HG02852 (cell line): Measurements from ENCODE around the gene CAMK1D.

Experiments used
- ATAC-seq: cut with Tn5 transposase; IDR thresholded peaks from one replicate; pipeline ENCODE4 v1.9.1; 2021; ENCODE audit warnings: mild to moderate bottlenecking, moderate library complexity; ENCODE audit not compliant: unreplicated experiment

CAMK1D gene

DNA sequence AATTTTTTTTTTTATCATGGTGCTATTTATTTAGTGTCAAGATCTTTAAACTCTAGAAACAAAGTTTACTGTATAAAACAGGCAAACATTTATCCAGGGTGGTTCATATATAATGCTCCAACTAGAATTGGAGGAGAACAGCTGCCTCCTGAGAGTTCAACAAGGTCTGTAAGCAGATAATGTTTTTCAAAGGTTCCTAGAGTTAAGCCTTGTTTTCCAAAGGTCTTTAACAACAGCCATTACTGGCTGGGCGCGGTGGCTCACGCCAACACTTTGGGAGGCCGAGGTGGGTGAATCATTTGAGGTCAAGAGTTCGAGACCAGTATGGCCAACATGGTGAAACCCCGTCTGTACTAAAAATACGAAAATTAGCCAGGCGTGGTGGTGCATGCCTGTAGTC, 335.4 kb downstream of the CAMK1D start:
- ATAC-seq, result no peak

- ATAC-seq, result no peak
These were observed 336.1 kb downstream of the CAMK1D start for GRCh38 chr10:12685261-12686058.

- no peak for ATAC-seq
These were observed 338.6 kb downstream of the CAMK1D start for GRCh38 chr10:12687996-12688395.

- no peak for ATAC-seq
These were observed 340.5 kb downstream of the CAMK1D start for GRCh38 chr10:12689893-12690292.

- ATAC-seq, result no peak
These were observed 341.3 kb downstream of the CAMK1D start for GRCh38 chr10:12690525-12691126.

- ATAC-seq, result no peak
These were observed 342.2 kb downstream of the CAMK1D start for GRCh38 chr10:12691596-12691995.

- no peak for ATAC-seq
These were observed 348.4 kb downstream of the CAMK1D start for GRCh38 chr10:12697764-12698163.

GRCh38 chr10:12699258-12699700, 349.9 kb downstream of the CAMK1D start:
- no peak for ATAC-seq

DNA sequence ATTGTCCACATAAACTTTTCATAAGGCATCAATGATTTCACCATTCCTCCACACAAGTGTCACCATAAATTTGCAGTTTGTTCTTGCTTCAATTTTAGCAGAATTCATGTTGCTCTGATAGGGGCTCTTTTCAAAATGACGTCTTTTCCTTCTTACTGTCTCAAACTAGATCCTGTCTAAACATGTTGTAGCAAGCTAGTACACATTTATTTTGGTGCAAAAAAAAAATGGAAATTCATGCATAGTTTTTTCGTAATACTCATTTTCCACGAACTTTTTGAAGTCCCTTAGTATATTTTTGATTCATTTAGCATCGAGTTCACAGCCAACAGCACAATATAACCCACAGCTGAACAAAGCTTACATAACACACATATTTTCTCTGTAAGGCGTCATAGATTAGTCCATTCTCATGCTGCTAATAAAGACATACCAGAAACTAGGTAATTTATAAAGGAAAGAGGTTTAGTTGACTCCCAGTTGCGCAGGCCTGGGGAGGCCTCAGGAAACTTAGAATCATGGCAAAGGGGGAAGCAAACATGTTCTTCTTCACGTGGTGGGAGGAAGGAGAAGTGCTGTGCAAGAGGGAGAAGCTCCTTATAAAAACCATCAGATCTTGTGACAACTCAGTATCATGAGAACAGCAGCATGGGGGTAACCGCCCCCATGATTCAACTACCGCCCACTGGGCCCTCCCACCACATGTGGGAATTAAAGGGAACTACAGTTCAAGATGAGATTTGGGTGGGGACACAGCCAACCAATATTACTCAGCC, 350.6 kb downstream of the CAMK1D start:
- no peak for ATAC-seq

DNA sequence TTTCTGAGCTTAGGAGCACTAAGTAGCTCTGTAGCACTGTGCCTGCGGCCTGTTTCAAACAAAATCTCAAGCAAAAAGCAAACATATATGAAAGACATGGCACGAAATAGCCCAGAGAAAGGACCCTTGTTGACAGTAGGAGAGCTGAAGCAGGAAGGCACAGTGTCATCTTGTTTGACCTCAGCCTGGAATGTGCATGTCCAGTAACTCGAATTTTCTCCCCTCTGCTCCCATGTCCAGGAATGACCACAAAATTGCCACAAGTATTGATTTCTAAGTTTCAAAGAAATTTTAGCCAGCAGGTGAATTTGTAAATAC, 351.2 kb downstream of the CAMK1D start:
- ATAC-seq, result no peak

- no peak for ATAC-seq
These were observed 352.3 kb downstream of the CAMK1D start for GRCh38 chr10:12701696-12702095.

- no peak for ATAC-seq
These were observed 352.9 kb downstream of the CAMK1D start for GRCh38 chr10:12702215-12702770.

- no peak for ATAC-seq
These were observed 353.8 kb downstream of the CAMK1D start for GRCh38 chr10:12703126-12703525.

DNA sequence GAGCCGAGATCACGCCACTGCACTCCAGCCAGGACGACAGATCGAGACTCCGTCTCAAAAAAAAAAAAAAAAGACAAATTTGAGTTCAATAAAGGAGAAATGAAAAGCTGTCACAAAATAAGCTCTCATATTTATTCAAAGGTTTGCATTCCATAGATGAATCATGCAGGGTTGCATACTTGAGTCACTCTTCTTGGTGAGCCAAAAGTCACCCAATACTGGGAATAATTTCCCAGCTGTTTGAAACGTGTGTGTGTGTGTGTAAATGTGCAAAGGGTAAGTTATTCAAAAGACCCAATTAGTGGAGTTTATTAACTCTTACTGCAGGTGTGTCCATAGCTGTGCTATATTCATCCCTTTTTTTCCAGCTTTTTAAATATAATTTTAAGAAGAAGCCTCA, 354.5 kb downstream of the CAMK1D start:
- ATAC-seq, result no peak

GRCh38 chr10:12704488-12704887, 355.1 kb downstream of the CAMK1D start:
- ATAC-seq, result no peak

DNA sequence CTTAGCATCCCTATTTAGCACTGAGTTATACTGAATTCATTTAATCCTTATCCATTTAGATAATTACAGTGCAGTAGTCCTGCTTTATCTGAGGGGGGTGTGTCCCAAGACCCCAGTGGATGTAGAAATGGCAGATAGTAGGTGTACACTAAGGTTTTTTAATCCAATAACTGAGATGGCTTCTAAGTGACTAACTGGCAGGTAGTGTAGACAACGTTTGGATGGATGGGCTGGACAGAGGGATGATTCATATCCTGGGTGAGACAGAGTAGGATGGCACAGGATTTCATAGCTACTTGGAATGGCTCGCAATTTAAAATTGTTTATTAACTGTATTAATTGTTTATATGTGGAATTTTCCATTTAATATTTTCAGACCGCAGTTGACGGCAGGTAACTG, 356.6 kb downstream of the CAMK1D start:
- no peak for ATAC-seq

DNA sequence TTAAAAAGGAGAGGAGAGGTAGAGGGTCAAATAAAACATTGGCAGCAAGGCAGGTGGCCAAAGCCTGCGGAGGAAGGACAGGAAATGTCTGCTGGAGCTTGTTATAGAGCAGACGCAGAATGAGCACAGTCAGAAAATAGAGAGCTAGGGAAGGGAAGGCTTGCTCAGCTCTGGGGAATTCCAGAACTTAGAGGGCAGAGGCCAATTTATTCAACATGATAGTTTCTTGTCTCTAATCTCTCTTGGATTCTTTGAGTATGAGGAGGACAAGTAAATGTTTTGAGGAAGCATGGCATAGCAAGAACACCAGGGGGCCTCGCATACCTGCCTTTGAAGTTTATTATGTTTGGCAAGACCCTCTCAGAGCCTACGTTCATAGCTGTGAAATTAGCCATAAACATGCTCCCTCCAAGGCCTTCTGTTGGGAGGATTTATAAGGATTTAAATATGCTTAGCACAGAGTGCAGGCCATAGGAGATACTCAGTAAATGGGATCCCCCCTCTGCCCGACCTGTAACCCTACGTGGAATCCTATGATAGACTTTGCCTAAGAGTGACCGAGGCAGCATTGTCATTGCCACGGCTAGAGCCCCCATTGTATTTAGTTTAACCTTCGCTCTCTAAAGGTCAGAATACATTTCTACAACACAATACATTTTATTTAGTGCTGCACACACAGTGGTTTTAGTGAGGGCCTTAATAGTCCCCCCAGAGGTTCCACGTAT, 358.3 kb downstream of the CAMK1D start:
- ATAC-seq, result no peak

DNA sequence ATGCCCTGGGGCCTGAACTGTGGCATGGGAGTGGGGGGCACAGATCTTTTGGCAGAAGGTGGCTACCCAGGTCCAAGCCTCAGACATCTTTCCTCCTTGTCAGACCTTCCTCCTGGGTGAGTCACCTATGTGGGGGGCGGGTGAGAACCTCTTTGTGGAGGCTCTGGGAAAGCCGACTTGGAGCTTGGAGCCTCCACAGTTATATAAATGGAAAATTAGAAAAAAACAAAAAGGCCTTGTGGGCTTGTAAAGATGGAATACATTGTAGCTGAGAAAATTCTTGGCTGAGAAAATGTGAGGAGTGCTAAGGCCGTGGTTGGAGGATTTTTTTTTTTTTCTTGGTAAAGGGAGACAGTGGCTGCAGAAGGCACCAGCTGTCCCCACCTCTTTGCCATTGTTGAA, 359.7 kb downstream of the CAMK1D start:
- no peak for ATAC-seq

DNA sequence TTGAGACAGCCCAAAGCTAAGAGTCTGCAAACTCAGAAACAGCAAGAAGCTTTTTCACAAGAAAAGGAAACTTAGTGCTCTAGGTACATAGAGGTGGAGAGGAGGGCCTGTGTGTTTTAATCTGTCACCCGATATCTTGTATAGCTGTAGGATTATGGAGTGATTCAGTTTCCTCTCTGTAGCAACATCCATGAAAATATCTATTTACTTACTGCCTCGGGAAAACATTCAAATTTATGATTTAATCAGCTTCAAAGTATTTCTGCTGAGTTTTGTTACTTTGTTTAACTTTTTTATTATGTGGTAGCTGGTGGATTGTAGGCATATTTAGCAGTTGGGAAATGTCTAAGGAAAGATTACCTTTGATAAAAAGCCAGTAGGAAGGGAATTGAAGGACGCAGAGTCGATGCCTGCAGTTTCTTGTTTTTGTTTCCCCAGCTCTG, 360.2 kb downstream of the CAMK1D start:
- no peak for ATAC-seq

DNA sequence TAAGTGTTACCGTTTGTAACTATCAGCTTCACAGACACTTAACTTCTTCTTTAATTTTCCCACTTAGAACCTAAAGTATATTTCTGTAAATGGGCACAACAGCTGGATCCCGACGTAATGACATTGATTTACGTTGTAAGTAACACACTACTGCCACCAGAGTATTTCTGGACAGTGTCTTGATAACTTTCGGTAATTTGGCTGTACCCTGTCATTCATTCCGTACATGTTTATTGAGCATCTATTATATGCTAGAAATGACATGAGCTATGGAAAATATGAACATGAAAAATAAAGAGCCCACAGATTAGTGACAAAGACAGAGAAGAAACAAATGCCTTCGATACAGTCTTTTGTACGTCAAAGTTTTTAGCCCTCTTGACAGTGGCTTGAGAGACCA, 360.8 kb downstream of the CAMK1D start:
- ATAC-seq, result no peak
